Measurements from ENCODE around the gene C5AR1. TPM values are rescaled to one million over a fixed set of nuclear protein-coding genes. Genes with fewer than 3 reads are reported as not detected.
A peak's percentile ranks its signal among the peaks of the same experiment; 100 is the strongest.

C5AR1 gene
- total and polyA plus RNA-seq, 9 of the 15 experiments (the other 6 are each of a cell fraction or from before 2014, with no cell fraction given), result 0.06 to 1.6 (median 0.28) TPM; not detected in 3

DNA sequence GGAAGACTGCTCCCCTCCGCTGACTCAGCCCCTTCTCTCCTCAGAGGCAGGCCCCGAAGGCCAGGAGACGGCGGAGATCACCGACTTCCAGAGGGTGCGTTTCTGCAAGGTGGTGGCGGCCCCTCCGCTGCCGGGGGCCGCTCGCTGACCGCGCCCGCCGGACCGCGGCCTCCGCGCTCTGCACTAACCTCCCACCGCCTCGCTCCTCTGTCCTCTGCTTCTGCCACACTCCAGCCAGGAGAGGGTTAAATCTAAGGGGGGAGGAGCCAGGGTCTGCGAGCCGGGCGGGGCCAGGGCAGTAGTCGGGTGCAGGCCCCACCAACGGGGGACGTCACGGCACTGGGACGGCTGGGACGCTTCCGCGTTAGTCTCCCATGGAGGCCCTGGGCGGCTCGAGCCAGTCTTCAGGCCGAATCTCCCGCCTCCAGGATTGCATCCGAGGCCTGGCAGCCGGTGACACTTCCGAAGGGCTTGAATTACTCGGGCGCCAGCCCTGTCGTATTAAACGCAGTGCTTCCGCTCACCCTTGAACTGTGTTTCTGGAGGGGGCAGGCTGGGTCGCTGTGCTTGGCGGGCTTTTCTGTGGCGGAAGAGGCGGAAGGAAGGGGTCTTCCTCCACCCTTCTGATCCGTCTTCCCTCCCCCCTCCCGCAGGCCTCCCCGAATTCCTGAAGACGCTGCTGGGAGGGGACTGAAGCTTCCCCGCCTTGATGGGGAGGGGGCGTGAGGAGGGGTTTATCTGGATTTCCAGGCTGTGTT, 36.2 kb upstream of the C5AR1 start (continued):
- peak; percentile 66 for TF ChIP-seq POLR2AphosphoS5 (IDR thresholded peaks at IDR 0.05; ENCODE audit: control insufficient read depth, insufficient read depth, low read depth, low read length)
- TF ChIP-seq PHF8 (IDR thresholded peaks at IDR 0.05; ENCODE audit: borderline replicate concordance, low read length), result peak; percentile 74; the same call in 1 of the 2 replicates
- peak; percentile 92; the same call in 1 of the 2 replicates for TF ChIP-seq ZBTB7A (IDR thresholded peaks at IDR 0.05; ENCODE audit: borderline replicate concordance, control insufficient read depth, low read depth, low read length)
- TF ChIP-seq FOXJ2 (tag; IDR thresholded peaks at IDR 0.05), result peak; percentile 55; the same call in 1 of the 2 replicates
- TF ChIP-seq ASH1L (IDR thresholded peaks at IDR 0.05; ENCODE audit: borderline replicate concordance, low read depth, partially characterized antibody), result peak; percentile 14
- TF ChIP-seq PML (IDR thresholded peaks at IDR 0.05; ENCODE audit: low read length), result peak; percentile 52
- peak; percentile 19 for TF ChIP-seq GMEB1 (CRISPR knock-in tag; IDR thresholded peaks at IDR 0.05)
- TF ChIP-seq TOE1 (IDR thresholded peaks at IDR 0.05; ENCODE audit: borderline replicate concordance), result peak; percentile 83
- no peak for TF ChIP-seq TOE1 (CRISPR knock-in tag; IDR thresholded peaks at IDR 0.05; ENCODE audit: borderline replicate concordance, low read depth)
- TF ChIP-seq PATZ1 (CRISPR knock-in tag; IDR thresholded peaks at IDR 0.05; ENCODE audit: borderline replicate concordance), result peak; percentile 59; the same call in 1 of the 2 replicates
- no peak for TF ChIP-seq ZNF23 (CRISPR knock-in tag; IDR thresholded peaks at IDR 0.05)
- TF ChIP-seq ATF4 (CRISPR knock-in tag; IDR thresholded peaks at IDR 0.05), result no peak; the same call in 1 of the 2 replicates
- TF ChIP-seq ADNP (tag; IDR thresholded peaks at IDR 0.05), result no peak
- TF ChIP-seq AFF4 (CRISPR knock-in tag; IDR thresholded peaks at IDR 0.05), result peak; percentile 18; the same call in 1 of the 2 replicates
- peak in 1 of 2 experiments; percentile 80; a peak in 1 of 4 replicates for TF ChIP-seq KDM1A (IDR thresholded peaks at IDR 0.05)

Data from K562 (cell line).